HG03108 (cell line): ENCODE data around the gene NLGN1.
"Not testable (repeated sequence)": the region's sequence is repeated elsewhere in the genome, so short reads cannot be mapped to it uniquely, and the experiment has no call there.

Source experiments
- ATAC-seq: cut with Tn5 transposase; IDR thresholded peaks from one replicate; pipeline ENCODE4 v1.9.1; 2021; ENCODE audit warnings: moderate library complexity; ENCODE audit not compliant: unreplicated experiment

The NLGN1 gene

DNA sequence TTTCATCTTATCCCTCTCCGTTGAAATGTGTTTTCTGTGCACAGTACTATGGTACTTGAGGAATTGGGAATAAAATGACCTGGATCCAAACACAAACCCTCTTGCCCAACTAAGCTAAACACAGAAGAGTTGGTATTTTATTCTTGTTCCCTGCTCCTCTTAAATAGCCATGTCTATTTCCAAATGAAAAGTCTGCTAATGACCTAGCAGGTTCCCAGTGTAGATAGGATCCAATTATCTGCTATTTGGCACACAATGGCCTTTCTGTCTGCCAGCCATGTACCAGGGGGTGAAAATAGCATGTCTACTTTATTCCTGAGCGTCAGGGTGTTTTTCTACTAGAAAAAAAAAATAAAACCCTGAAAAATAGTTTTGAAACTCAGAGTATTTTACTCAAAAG is 804.6 kb downstream of the NLGN1 start:
- no peak for ATAC-seq

GRCh38 chr3:174202561-174202960 is 805.0 kb downstream of the NLGN1 start:
- no peak for ATAC-seq

- ATAC-seq, result no peak
These were observed 807.2 kb downstream of the NLGN1 start for GRCh38 chr3:174204765-174205164.

DNA sequence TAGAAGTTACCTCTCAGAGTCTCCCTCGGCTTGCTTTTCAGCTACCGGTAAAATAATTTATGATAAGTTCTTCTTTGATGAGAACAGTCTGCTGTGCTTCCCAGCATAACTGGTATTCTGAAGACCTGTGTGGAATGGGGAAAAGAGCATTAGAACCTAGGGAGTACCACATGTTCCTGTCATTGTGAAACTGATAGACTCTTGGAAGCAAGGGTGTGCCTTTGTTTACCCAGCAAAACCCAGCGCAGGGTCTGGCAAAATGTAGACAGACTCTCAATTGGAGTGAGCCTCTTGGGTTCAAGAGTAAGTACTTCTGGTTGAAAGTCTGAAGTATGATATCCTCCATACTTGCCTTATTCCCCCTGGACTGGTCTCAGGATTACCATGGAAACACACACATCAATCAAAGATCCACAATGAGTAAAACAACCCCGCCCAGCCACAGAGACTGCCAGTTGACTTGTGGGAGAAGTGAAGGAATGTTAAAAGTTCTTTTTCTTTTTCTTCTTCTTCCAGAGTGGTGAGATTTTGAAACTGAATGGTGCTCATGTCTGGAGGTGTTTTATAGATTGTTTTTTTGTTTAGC is 809.2 kb downstream of the NLGN1 start:
- ATAC-seq, result no peak

DNA sequence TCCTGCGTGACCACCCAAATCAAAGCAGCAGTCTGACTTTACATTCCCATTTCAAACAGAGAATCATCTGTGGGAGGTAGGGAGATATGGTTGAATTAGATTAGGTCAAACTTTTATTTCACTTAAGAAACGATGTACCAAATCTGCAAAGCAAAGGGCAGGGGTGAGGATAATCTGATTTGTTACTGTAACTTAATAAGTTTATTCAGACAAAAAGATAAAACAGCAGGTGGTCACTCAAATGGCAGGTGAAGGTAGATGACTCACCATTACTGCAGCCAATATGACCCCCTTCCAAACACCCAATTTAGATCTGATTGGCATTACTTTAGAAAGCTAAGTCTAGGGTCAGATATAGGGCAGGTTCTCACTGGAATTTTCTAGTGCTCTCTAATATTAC is 810.6 kb downstream of the NLGN1 start:
- no peak for ATAC-seq

DNA sequence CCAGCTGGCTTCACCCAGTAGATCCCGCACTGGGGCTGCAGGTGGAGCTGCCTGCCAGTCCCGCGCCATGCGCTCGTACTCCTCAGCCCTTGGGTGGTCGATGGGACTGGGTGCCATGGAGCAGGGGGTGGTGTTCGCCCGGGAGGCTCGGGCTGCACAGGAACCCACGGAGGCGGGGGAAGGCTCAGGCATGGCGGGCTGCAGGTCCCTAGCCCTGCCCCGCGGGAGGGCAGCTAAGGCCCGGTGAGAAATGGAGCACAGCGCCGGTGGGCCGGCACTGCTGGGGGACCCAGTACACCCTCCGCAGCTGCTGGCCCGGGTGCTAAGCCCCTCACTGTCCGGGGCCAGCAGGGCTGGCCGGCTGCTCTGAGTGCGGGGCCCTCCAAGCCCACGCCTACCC is 814.4 kb downstream of the NLGN1 start:
- not testable (repeated sequence) for ATAC-seq

DNA sequence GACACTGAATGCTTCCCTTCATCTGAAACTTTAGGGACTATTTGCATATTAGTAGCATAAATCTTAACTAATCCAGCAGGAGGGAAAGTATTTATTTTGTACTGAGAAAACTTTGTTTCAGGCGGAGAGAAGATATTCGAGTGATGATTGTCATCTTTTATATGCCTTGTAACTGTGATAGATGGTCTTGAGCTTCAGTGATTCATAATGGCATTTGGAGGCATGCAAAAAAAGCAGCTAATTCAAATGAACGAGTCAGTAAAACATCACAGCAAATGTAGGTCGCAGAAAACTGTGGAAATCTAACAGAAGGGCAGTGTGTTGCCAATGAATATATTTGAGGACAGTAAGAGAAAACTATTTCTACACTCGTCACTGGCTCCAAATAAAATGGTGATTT is 817.9 kb downstream of the NLGN1 start:
- ATAC-seq, result no peak

DNA sequence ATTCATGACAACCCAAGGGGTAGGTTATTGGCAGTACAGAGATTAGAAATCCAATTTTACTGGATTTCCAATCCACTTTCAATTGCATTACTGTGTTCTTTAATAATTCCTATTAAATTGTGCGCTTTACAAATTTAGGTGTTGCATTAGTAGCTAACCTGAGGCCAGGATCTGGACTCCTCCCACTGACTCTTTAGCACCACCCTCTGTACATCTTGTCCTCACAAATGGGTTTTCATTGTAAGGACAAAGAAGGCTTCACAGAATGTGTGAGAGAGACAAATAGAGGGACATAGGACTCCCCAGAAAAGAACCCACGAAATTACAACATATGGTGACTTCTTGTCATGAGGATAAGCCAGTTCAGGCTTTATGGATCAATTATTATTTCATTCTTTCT is 818.5 kb downstream of the NLGN1 start:
- no peak for ATAC-seq

DNA sequence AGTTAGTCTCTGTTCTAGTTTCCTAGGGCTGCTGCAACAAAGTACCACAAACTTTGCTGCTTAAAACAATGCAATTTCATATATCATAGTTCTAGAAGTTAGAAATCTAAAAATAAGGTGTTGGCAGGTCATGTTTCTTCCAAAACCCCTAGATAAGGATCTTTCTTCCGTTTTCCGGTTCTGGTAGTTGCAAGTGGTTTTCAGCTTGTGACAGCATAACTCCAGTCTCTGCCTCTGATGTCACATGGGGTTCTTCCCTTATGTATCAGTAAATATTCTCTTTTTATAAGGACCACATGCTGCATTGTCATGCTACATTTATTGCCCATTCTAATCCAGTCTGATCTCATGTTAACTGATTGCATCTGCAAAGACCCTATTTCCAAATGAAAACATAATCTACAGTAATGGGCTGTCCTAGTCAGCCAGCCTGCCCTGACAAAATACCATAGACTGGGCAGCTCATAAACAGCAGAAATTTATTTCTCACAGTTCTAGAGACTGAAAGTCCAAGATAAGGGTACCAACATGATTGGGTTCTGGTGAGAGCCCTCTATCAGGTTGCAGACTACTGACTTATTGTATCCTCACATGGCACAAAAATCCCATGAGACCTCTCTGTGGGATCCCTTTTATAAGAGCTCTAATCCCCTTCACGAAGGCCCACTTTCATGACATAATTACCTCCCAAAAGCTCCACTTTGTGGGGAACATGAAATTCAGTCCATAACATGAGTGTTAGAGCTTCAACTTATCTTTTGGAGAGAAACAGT is 819.6 kb downstream of the NLGN1 start:
- no peak for ATAC-seq

GRCh38 chr3:174218016-174218415 is 820.5 kb downstream of the NLGN1 start:
- ATAC-seq, result no peak

DNA sequence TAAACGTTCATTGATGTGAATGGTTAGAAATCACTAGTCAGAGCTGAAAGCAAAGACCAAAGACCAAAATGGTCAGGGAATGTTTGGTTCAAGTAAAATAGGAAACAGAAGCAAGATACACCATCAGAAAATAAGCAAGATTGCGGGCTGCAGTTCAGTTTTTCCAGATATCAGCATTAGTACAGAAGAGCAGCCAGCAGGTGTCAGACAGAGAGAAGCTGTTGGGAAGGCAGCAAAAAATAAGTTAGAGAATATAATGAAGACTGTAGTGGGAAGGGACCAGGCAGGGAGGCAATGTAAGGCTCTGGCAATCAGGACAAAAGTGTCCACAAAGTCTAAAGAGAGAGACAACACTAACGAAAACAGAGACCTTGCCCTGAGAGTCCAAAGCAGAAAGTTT is 822.2 kb downstream of the NLGN1 start:
- ATAC-seq, result no peak

GRCh38 chr3:174220775-174221554 is 823.4 kb downstream of the NLGN1 start:
- no peak for ATAC-seq

DNA sequence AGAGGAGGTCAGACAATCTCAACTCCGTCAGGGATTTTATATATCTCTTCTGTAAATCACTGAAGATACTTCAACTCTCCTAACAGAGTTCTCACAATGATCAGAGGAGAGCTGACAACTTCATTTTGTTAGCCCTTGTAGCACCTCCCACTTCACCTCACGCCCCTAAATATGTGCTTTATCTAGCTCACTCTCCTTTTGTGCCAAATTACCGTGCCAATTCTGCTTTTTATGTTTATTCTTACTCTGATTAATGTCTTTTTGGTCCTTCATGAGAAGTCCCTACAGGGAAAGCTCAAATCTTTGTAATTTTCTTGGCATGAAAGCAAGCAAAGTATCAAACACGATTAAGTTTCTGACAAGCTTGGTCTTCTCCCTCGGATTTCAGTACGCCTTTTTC is 825.5 kb downstream of the NLGN1 start:
- ATAC-seq, result no peak

GRCh38 chr3:174223626-174224025 is 826.1 kb downstream of the NLGN1 start:
- ATAC-seq, result no peak

GRCh38 chr3:174229916-174230315 is 832.4 kb downstream of the NLGN1 start:
- no peak for ATAC-seq

DNA sequence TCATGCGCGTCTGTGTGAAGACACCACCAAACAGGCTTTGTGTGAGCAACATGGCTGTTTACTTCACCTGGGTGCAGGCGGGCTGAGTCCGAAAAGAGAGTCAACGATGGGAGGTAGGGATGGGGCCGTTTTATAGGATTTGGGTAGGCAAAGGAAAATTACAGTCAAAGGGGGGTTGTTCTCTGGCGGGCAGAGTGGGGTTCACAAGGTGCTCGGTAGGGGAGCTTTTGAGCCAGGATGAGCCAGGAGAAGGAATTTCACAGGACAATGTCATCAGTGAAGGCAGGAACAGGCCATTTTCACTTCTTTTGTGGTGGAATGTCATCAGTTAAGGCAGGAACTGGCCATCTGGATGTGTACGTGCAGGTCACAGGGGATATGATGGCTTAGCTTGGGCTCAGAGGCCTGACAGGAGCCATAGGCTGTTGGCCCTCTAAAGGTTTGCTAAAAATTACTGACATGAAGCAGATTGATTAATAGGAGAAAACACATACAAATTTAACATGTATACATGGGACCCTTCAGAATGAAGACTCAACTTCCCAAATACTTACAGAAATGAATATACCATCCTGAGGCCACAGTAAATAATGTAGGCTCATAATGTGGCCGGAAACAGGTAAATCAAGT is 834.6 kb downstream of the NLGN1 start:
- not testable (repeated sequence) for ATAC-seq

- ATAC-seq, result no peak
These were observed 835.3 kb downstream of the NLGN1 start for GRCh38 chr3:174232658-174233429.

DNA sequence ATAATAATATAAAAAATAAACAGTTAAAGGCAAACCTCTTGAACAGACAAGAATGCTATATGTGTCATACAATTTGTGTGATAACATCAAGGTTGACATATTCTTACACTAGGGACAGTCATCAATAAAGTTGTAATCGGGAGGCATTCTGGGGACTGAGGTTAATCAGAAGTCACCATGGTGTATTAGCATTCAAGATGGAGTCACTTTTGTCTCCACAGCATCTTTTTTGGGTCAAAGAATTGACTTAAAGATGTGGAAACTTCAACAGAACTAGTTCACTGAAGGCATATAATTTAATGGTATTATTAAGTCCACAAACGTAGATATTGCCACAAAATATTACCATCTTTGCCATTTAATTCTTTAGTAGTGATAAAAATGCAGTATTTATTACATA is 836.0 kb downstream of the NLGN1 start:
- no peak for ATAC-seq

GRCh38 chr3:174242311-174243041 is 844.9 kb downstream of the NLGN1 start:
- no peak for ATAC-seq

- no peak for ATAC-seq
These were observed 845.6 kb downstream of the NLGN1 start for GRCh38 chr3:174243171-174243570.
